Natural killer cell (primary cell): ENCODE measurements around the gene GPR55. TPM values are rescaled to one million over a fixed set of nuclear protein-coding genes. Genes with fewer than 3 reads are reported as not detected.
A peak's percentile ranks its signal among the peaks of the same experiment; 100 is the strongest.

Experiments used
- ATAC-seq, 3 donors: fragments of 150-1000 bp in 2 of 3; fragments of 200-7000 bp in 1 of 3; cut with Tn5 transposase; 1 replicate in 1 of 3; 2 replicates in 2 of 3; pipeline ENCODE4 v1.10.0; 2021; ENCODE audit warnings: mild to moderate bottlenecking in 2 of 3, moderate library complexity in 2 of 3
- DNase-seq, 2 donors: peaks; one replicate each; pipeline versions ENCODE4 v3.0.0 to v3.0.0-alpha.2; 2013 to 2021; ENCODE audit warnings: mixed read lengths in 1 of 2
- H3K27ac ChIP-seq: one replicate; pipeline ENCODE4 v1.5.1; 2013; ENCODE audit warnings: mild to moderate bottlenecking, low read length
- H3K27me3 ChIP-seq: one replicate; pipeline ENCODE4 v1.6.1; 2013; ENCODE audit warnings: low read length; ENCODE audit not compliant: control insufficient read depth, insufficient read depth
- H3K36me3 ChIP-seq: one replicate; pipeline ENCODE4 v1.6.1; 2013; ENCODE audit warnings: low read length; ENCODE audit not compliant: control insufficient read depth, insufficient read depth
- H3K4me1 ChIP-seq: one replicate; pipeline ENCODE4 v1.6.1; 2013; ENCODE audit warnings: low read length; ENCODE audit not compliant: control insufficient read depth, insufficient read depth
- H3K4me3 ChIP-seq: one replicate; pipeline ENCODE4 v1.5.1; 2013; ENCODE audit warnings: low read length
- H3K9me3 ChIP-seq: one replicate; pipeline ENCODE4 v1.6.1; 2013; ENCODE audit warnings: low read length; ENCODE audit not compliant: control insufficient read depth, insufficient read depth
- H3K27ac Mint-ChIP-seq, 2 donors: one replicate each; pipeline ENCODE4 v1.8.0; 2022; ENCODE audit warnings: mild to moderate bottlenecking in 2 of 2, mixed read lengths in 2 of 2, moderate library complexity in 1 of 2
- H3K27me3 Mint-ChIP-seq, 2 donors: one replicate each; pipeline ENCODE4 v1.8.0; 2022; ENCODE audit warnings: low read depth in 2 of 2, mixed read lengths in 2 of 2
- H3K36me3 Mint-ChIP-seq: one replicate; pipeline ENCODE4 v1.8.0; 2022; ENCODE audit warnings: mixed read lengths
- H3K4me1 Mint-ChIP-seq, 2 donors: one replicate each; pipeline ENCODE4 v1.8.0; 2022; ENCODE audit warnings: mixed read lengths in 2 of 2
- H3K4me3 Mint-ChIP-seq: one replicate; pipeline ENCODE4 v1.8.0; 2022; ENCODE audit warnings: mild to moderate bottlenecking, moderate library complexity, mixed read lengths
- H3K9me3 Mint-ChIP-seq, 2 donors: one replicate each; pipeline ENCODE4 v1.8.0; 2022; ENCODE audit warnings: mixed read lengths in 2 of 2
- CTCF ChIP-seq: fragments of 200-600 bp; IDR thresholded peaks from one replicate; pipeline ENCODE4 v1.8.0; 2022; ENCODE audit warnings: antibody characterized with exemption
- WGBS: methylation state at CpG from one replicate; pipeline ENCODE4 v1.1.7; 2013; ENCODE audit warnings: missing lambda C conversion rate; ENCODE audit not compliant: insufficient coverage; 5-methylcytosine and 5-hydroxymethylcytosine counted together
- intact Hi-C: fragments of 100-400 bp; cut with micrococcal nuclease; formaldehyde crosslinking; loops from one replicate; pipeline ENCODE4 v1.14.2; 2022
- total RNA-seq, 4 donors: library from RNA; stranded (reverse); fragments of 120-200 nt in 1 of 4; gene quantifications; one replicate each; pipeline versions ENCODE4 v1.2.3 to v1.2.4, GENCODE V29; 2013 to 2022

The GPR55 gene
- total RNA-seq, 3 donors from 2014 or later (not counting 1 experiment from before 2014, with no cell fraction given): 0.09 to 1.1 (median 0.40) TPM

DNA sequence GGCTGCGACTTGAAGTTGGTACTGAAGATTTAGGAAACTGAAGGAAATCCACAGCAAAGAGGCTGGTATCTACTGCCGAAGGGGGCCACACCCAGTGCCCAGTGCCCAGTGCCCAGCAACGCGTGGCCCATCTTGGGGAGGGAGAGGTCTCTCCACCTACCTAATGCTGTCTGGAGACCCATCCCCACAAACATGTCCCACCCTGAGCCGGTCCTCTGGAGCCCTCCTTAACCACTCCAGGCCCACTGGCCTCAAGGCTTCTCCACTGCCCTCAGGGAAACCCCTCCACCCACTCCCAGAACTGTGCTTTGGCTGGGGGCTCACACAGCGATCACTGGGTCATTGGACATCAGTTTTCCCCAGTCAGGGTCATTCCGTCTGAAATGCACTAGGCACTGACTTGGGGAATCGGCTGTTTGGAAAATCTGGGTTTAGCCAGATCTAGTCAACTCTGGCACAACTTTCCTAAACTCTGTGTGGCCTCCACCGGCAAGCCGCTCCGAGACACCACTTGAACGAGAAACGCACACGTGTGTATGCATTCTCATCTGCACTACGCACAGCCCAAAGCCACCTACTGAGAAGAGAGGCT, 20.1 kb downstream of the GPR55 start:
- WGBS: 87% methylated on average over 15 of the region's 15 CpGs
- H3K36me3 Mint-ChIP-seq: no peaks in the 10 kb centered on the region
- peaks cover 4% of the 10 kb centered on the region for H3K4me1 ChIP-seq
- H3K4me1 Mint-ChIP-seq: no peaks in the 10 kb centered on the region
- no peaks in the 10 kb centered on the region for H3K36me3 ChIP-seq
- peak in 1 of 2 donors; percentile 10 for DNase-seq
- no peak for TF ChIP-seq CTCF
- no peaks in the 10 kb centered on the region for H3K9me3 ChIP-seq
- H3K9me3 Mint-ChIP-seq: no peaks in the 10 kb centered on the region
- H3K27ac ChIP-seq: no peak overlapping the region
- no peak overlapping the region for H3K4me3 Mint-ChIP-seq
- no peak overlapping the region for H3K27ac Mint-ChIP-seq
- H3K4me3 ChIP-seq: no peak overlapping the region
- intact Hi-C loops: no loop called here
- H3K27me3 Mint-ChIP-seq: peaks cover 57 to 68% of the 10 kb centered on the region in 2 donors
- ATAC-seq: no peak
- no peaks in the 10 kb centered on the region for H3K27me3 ChIP-seq

DNA sequence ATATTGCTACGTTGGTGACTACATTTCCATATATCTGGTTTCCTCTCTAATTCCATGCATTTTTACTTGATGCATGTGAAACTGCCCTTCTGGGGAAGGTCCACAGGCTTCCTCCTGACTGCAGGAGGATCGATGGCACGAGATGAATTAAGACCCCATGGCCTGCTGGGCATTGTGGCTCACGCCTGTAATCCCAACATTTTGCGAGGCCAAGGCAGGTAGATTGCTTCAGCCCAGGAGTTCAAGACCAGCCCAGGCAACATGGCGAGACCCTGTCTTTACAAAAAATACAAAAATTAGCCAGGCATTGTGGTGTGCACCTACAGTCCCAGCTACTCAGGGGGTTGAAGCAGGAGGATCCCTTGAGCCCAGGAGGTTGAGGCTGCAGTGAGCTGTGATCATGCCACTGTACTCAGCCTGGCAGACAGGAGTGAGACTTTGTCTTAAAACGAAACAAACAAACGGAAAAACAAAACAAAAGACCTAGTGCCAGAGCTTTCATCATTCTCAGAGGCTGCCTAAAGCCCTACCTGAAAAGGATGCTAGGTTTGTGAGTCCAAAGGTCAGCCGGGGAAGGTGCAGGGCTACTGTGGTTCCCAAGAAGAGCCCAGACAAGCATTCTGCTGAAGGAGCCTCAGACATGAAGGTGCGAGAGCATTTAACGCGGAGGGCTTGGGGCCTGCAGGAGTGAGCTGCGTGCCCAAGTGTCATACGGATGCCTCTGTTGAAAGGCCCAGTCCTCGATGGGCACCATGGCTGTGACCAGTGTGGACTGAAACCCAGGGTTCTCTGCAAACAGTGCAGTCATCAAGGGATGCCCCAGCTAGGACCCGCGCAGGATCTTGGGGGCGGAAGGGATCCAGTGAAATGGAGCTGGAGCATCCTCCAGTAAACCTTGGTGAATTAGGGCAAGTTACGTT, 21.6 kb downstream of the GPR55 start:
- Histone ChIP-seq H3K9me3 (no peaks in the 10 kb centered on the region), H3K4me3 (no peak overlapping the region), H3K36me3 (no peaks in the 10 kb centered on the region), H3K27me3 (peaks cover 6% of the 10 kb centered on the region), H3K4me1 (peaks cover 4% of the 10 kb centered on the region), H3K27ac (no peak overlapping the region)
- Mint-ChIP-seq H3K27me3 (peaks cover 56 to 67% of the 10 kb centered on the region in 2 donors), H3K4me1 (no peaks in the 10 kb centered on the region), H3K36me3 (no peaks in the 10 kb centered on the region), H3K9me3 (no peaks in the 10 kb centered on the region), H3K27ac (no peak overlapping the region), H3K4me3 (no peak overlapping the region)
- TF ChIP-seq CTCF: no peak
- ATAC-seq: no peak
- intact Hi-C loops: no loop called here
- DNase-seq: peak in 1 of 2 donors; percentile 13
- WGBS: 92% methylated on average over 19 of the region's 19 CpGs

GRCh38 chr2:230902180-230902899, 22.7 kb downstream of the GPR55 start:
- ATAC-seq: peak; percentile 82 to 95 (median 94)

More at GRCh38 chr2:230902180-230902899, 22.7 kb downstream of the GPR55 start:
- intact Hi-C loops: loop anchor here (1.0 kb wide), 1 partner anchor 85 kb away; no protein-coding TSS in a partner anchor
- 47% methylated on average over 8 of the region's 8 CpGs for WGBS
- H3K36me3 Mint-ChIP-seq: no peaks in the 10 kb centered on the region
- peak; percentile 30 to 70 for DNase-seq
- H3K4me3 ChIP-seq: no peak overlapping the region
- H3K4me1 Mint-ChIP-seq: no peaks in the 10 kb centered on the region
- H3K27ac Mint-ChIP-seq: no peak overlapping the region
- no peak overlapping the region for H3K27ac ChIP-seq
- peaks cover 62 to 73% of the 10 kb centered on the region in 2 donors for H3K27me3 Mint-ChIP-seq
- no peaks in the 10 kb centered on the region for H3K9me3 Mint-ChIP-seq
- H3K27me3 ChIP-seq: peaks cover 8% of the 10 kb centered on the region
- H3K9me3 ChIP-seq: no peaks in the 10 kb centered on the region
- no peak overlapping the region for H3K4me3 Mint-ChIP-seq
- H3K36me3 ChIP-seq: no peaks in the 10 kb centered on the region
- peak; percentile 70 for TF ChIP-seq CTCF
- H3K4me1 ChIP-seq: peaks cover 4% of the 10 kb centered on the region
